GM18511 (cell line): Measurements from ENCODE around the gene TTC21B.
"Not testable (repeated sequence)": the region's sequence is repeated elsewhere in the genome, so short reads cannot be mapped to it uniquely, and the experiment has no call there.

Experiments used
- ATAC-seq: cut with Tn5 transposase; IDR thresholded peaks from one replicate; pipeline ENCODE4 v1.9.1; 2021; ENCODE audit warnings: mild to moderate bottlenecking, moderate library complexity; ENCODE audit not compliant: unreplicated experiment

The TTC21B gene

DNA sequence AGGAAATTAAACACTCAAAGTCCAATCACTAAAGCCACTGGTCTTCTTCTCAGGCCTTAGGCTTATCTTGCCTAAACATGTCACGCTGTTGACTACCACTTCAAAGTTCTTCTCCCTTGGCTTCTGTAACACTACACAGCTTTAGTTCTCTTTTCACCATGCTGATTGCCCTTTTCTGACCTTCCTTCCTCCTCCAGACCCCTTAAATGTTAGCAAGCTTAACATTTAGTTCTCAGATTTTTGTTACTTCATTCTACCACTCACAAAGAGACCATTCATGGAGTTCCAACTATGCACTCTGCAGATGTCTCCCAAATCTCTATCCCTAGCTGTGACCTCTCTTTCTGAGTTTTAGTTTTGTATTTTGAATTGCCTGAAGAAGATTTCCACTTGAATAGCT lies 64.4 kb downstream of the TTC21B start:
- ATAC-seq = no peak

DNA sequence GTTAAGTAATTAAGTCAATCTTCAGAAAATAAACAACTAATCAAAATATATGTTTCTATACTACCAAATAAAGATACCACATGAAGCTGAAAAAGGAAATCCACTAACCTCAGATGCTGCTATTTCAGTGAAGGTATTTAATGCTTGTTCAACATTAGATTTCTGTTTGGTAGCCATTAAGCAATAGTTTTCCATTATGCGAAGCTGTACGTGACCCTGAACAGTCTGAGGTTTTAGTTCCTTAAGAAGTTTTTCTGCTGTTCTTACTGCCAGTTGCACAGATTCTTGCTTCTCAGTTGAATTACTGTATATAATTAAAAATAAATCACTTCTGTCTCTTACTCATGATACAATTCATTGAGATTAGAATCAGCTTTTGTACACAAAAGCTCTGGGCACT lies 65.4 kb downstream of the TTC21B start:
- ATAC-seq = no peak

DNA sequence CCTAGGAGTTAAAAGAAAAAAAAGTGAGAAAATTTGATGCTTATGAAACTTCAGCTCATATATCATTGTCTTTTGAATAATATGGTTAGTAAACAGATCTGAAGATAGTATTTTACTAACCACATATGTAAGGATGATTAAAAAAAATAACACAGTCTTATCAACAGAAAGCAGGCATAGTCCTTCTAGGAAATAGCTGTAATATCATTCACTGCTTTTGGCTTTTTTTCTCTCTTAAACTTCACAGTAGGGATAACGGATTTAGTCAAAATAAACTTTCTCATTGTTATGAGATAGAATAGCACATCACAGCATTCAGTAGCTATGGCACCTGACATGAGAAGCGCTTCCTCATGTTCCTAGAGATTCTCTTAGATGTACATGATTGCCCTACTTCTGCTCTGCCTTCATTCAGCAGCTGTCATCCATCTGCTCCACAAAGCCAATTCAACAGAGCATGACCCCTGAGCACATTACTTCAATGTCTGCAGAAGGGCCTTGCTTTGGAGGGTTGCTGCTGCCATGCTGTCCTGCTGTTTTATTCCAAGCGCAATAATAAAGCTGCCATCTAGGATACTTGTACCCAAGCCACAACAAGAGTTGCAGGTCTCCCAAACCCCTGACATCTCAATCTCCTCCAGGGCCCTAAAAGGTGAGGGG lies 67.0 kb downstream of the TTC21B start:
- ATAC-seq = no peak

DNA sequence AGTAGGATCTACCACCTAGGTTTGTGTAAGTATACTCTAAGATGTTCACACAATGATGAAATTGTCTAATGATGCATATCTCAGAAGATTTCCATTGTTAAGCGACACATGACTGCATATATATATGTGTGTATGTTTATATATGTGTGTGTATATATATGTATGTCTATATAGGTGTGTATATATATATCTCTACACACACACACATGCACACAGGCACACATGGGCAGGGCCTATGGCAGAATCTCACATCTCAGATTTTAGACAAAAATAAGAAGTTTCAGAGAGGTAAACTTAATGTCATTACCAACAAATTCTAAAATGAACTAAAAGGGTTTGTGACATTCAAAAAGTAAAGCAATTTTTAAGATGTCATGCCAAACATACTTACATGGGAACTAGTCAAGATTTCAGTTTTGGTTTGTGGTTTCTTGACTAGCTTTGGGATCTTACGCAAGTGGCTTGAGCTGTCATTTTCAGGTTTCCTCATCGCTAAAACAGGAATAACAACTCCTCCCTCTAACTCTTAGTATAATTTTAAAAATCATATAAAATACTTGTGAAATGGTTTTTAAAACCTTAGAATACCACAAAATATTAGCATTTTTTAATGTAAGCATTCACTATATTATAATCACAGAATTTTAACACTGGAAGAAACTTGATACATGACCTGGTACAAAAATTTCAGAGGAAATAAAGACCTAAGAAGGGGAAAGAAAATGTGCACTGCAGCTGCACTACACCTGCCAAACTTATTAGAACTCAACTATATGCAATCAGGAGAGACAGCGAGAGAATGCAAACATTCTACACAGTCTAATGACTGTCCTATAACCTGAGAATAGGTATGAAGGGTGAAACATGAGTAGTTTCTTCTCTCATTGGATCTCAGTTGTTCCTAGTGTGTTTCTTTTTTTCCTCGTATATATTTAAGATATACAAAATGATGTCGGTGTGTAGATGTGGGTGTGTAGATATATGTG lies 75.7 kb downstream of the TTC21B start:
- peak; percentile 61 for ATAC-seq

DNA sequence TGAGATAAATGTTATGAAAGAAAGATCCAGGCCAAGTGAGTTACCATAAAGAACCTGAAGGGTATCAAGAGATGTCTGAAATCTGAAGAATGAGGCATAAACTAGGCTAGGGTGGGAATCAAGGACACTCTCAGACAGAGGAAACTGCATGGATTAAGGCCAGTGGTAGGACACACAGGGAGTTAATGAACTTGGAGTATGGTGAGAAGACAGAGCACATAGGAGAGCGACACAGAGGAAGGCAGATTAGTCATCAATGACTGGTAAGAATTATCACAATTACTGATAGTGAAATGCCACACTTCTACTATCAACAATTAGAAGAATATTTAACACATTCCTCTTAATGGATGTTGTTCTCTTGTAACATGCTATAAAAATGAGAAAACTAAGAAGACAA lies 76.9 kb downstream of the TTC21B start:
- no peak for ATAC-seq

GRCh38 chr2:165876269-165876668 lies 77.3 kb downstream of the TTC21B start:
- ATAC-seq = no peak

DNA sequence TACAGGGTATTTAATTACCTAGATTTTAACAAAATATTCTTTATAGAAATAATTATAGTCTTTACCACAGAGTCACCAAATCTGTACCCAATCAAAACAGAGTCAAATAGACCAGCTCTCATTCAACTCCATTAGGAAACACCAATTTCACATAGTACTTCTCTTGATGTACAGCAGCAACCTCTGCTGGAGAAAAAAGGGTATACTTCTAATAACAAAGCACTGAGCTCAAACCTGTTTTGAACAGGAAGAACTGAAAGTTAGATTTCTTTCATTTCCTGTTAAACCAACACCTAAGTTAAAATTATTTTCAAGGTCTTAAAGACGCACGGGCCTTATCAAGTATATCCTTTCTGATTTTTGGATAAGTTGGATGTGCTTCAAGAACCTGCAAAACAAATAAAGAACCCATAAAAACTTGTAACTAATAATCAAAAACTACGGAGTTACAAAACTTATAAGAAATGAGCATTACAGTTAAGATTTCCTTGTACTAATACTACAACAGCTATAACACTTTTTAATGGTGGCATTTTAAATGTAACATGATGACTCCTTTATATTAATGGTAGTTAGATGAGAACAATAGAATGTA lies 79.0 kb downstream of the TTC21B start:
- peak; percentile 91 for ATAC-seq

GRCh38 chr2:165872101-165872791 lies 81.3 kb downstream of the TTC21B start:
- ATAC-seq = no peak

DNA sequence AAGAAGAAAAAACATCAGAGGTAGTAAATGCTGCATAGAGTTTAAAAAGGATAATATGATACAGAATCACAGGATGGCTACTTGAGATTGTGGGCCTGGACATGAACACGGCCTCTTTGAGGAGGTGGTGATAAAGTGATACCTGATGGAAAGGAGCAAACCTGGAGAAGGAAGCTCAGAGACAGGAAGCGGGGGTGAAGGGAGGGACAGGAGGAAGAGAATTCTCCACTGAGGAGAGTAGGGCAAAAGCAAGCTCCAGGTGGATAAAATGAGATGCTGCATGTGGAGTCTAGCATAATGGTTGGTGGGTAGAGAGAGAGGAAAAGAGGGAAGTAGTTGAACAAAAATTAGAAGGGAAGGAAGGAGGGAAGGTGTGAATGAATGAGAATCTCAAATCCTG lies 82.6 kb downstream of the TTC21B start:
- no peak for ATAC-seq

GRCh38 chr2:165870346-165870745 lies 83.2 kb downstream of the TTC21B start:
- no peak for ATAC-seq

DNA sequence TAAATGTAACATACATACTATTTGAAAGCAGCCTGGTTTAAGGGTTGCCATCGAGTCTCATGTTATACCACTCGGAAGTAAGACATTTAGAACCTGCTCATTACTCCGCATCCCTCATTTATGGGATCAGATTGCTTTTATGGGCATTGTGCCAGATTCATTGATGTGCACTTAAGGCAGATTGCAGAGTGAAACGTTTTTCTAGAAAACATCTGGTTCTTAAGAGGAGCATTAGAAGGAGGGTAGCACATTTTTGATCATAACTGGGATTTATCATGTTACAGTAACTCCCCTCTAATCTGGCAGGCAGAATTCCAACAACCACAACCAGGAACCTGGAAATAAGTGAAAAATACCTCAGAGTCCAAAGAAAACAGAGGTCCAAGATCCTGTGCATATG lies 85.4 kb downstream of the TTC21B start:
- ATAC-seq = no peak

DNA sequence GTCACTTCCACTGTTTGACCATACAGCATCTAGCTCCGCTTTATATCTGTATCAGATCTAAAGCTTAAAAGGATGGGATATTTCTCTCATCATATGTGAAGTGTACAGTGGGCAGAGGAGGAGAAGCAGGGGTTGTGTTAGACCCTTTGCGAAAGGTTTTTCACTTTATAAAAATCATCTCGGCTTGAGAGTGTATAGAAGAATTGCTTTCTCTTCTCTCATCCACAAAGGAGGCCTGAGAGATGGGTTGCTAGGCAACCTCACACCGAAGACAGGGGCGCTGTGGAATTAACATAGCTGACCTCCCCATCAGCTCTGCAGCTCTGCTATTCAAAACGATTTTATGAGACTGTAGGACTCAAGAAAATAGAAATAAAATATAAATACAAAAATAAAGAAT lies 89.3 kb downstream of the TTC21B start:
- no peak for ATAC-seq

GRCh38 chr2:165863810-165864261 lies 89.7 kb downstream of the TTC21B start:
- ATAC-seq = peak; percentile 69

- ATAC-seq = not testable (repeated sequence)
Measured at GRCh38 chr2:165861083-165861482, 92.5 kb downstream of the TTC21B start.

- ATAC-seq = not testable (repeated sequence)
Measured at GRCh38 chr2:165859723-165860122, 93.9 kb downstream of the TTC21B start.

DNA sequence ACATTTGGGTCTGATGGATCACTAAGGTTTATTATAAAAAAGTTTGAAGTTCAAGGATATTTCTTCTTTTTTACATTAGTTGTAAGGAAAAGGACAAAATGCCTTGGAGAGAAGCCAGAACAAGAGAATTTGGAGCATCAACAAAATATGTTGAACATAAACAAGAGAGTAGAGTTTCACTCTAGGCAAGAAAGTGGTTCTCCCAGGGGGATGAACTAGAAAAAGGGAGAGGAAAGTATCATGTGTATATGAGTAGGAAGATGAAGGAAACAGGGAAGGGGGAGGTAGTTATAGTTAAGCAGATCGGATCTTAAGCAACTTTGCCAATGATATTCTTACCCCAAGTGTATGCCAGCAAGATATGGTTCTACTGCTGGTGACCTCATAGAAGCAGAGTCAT lies 95.7 kb downstream of the TTC21B start:
- ATAC-seq = no peak

GRCh38 chr2:165852394-165852793 lies 101.2 kb downstream of the TTC21B start:
- ATAC-seq = no peak

- ATAC-seq = no peak
Measured at GRCh38 chr2:165847001-165847400, 106.6 kb downstream of the TTC21B start.

DNA sequence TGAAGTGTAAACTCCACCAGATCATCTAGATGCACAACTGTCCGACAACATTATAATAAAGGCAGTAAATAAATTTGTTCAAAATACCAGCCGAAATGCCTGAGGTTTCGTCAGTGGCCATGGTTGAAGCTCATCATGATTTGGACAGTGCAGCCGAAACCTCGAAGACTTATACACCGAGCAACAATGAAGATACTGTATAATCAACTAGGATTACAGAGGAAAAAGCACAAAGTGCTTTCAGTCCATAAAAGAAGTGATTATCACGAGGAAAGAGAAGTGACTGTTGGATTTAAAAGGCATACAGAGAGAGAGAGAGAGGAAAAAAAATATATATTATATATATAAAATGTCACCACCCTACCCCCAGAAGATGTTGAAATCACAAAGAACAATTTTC lies 107.5 kb downstream of the TTC21B start:
- ATAC-seq = no peak

DNA sequence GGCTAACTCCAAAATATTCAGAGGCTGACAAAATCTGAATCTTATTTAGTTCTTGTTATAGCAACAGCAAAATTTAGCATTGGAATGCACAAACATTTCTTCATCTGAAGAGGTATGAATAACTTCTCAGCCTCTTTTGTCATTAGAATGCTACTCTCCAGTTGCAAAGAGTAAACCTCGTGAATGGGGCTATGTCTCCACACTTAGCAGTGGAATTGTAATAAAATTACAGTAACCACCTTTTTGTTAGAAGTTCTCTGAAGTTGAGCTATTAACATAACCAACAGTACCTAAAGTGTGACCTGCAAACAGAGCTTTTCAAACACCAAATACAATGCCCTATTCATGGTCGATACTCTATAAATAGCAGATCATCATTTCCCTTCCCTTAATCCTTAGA lies 109.4 kb downstream of the TTC21B start:
- ATAC-seq = no peak

DNA sequence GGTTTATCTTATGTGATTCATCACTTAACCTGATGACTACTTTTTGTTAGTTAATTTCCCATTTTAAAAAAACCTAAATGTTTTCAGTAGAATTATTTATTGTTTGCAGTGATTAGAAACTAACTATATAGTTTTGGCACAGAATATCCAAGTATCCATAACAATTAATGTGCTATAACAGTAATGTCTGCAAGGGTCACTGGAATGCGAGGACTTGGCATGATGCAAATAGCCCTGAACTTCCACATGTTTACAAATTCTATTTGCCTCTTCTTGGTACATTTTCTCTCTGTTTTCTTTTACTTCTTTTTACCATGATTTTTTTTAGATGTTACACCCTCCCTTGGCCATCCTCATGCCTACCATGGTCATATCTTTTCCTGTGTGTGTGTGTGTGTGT lies 110.2 kb downstream of the TTC21B start:
- no peak for ATAC-seq
